ENCODE results near the gene JAM3.

Gene JAM3

GRCh38 chr11:134070342-134070845, 1.5 kb downstream of the JAM3 start:
- Histone ChIP-seq H3K27me3 (ENCODE audit: insufficient read depth, poor library complexity, severe bottlenecking) (peaks cover 34% of the 10 kb centered on the region), H3K27ac (replicated peaks) (no peak overlapping the region), H3K4me3 (replicated peaks; ENCODE audit: insufficient read depth, low read length) (no peak overlapping the region)
- no peak for DNase-seq (ENCODE audit: low read depth in 1 of 2, low spot score in 1 of 2)
- TF ChIP-seq POLR2AphosphoS5 (IDR thresholded peaks at IDR 0.05; ENCODE audit: low read depth) (no peak), REST (IDR thresholded peaks at IDR 0.05; ENCODE audit: insufficient replicate concordance, low read depth) (no peak), GABPA (IDR thresholded peaks at IDR 0.05; ENCODE audit: low read depth) (no peak), CTCF (IDR thresholded peaks at IDR 0.05; ENCODE audit: insufficient read depth, low read length) (no peak), SPI1 (IDR thresholded peaks at IDR 0.05; ENCODE audit: borderline replicate concordance, low read depth) (no peak)

GRCh38 chr11:134071306-134071705, 2.4 kb downstream of the JAM3 start:
- Histone ChIP-seq H3K27ac (replicated peaks) (no peak overlapping the region), H3K27me3 (ENCODE audit: insufficient read depth, poor library complexity, severe bottlenecking) (peaks cover 34% of the 10 kb centered on the region), H3K4me3 (replicated peaks; ENCODE audit: insufficient read depth, low read length) (no peak overlapping the region)
- TF ChIP-seq REST (IDR thresholded peaks at IDR 0.05; ENCODE audit: insufficient replicate concordance, low read depth) (no peak), CTCF (IDR thresholded peaks at IDR 0.05; ENCODE audit: insufficient read depth, low read length) (no peak), POLR2AphosphoS5 (IDR thresholded peaks at IDR 0.05; ENCODE audit: low read depth) (no peak), SPI1 (IDR thresholded peaks at IDR 0.05; ENCODE audit: borderline replicate concordance, low read depth) (no peak), GABPA (IDR thresholded peaks at IDR 0.05; ENCODE audit: low read depth) (no peak)
- no peak for DNase-seq (ENCODE audit: low read depth in 1 of 2, low spot score in 1 of 2)

GRCh38 chr11:134071766-134072402, 3.0 kb downstream of the JAM3 start:
- DNase-seq (ENCODE audit: low read depth in 1 of 2, low spot score in 1 of 2) = no peak
- no peak overlapping the region for H3K27ac ChIP-seq (replicated peaks)
- H3K4me3 ChIP-seq (replicated peaks; ENCODE audit: insufficient read depth, low read length) = no peak overlapping the region
- TF ChIP-seq SPI1 (IDR thresholded peaks at IDR 0.05; ENCODE audit: borderline replicate concordance, low read depth) = no peak
- no peak for TF ChIP-seq GABPA (IDR thresholded peaks at IDR 0.05; ENCODE audit: low read depth)
- TF ChIP-seq REST (IDR thresholded peaks at IDR 0.05; ENCODE audit: insufficient replicate concordance, low read depth) = no peak
- TF ChIP-seq CTCF (IDR thresholded peaks at IDR 0.05; ENCODE audit: insufficient read depth, low read length) = no peak
- TF ChIP-seq POLR2AphosphoS5 (IDR thresholded peaks at IDR 0.05; ENCODE audit: low read depth) = no peak
- peaks cover 34% of the 10 kb centered on the region for H3K27me3 ChIP-seq (ENCODE audit: insufficient read depth, poor library complexity, severe bottlenecking)
